SKM-1 (cell line): ENCODE measurements around the gene FBXL13.
"Not testable (repeated sequence)": the region's sequence is repeated elsewhere in the genome, so short reads cannot be mapped to it uniquely, and the experiment has no call there.

Experiments
- DNase-seq: peaks from one replicate; lab custom pipeline; 2025; ENCODE audit not compliant: unreplicated experiment; lab: John Stamatoyannopoulos, UW

Gene FBXL13

DNA sequence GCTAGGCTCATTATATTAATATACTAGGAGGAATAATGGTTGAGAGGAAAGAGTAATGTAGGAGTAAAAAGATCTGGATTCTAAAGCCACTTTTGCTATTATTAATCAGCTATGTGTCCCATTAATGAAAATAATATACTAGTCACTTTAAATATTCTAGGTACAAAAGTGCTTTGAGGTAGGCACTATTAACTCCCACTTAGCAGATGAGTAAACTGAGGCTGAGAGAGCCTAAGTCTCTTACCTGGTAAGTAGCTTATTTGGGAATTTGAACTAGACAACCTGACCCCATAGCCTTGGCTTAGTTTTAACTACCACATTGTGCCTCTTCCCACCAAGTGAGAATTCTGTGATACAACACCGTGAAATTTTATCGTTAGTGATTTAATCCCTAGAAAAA is 6.3 kb upstream of the FBXL13 start:
- no peak for DNase-seq

DNA sequence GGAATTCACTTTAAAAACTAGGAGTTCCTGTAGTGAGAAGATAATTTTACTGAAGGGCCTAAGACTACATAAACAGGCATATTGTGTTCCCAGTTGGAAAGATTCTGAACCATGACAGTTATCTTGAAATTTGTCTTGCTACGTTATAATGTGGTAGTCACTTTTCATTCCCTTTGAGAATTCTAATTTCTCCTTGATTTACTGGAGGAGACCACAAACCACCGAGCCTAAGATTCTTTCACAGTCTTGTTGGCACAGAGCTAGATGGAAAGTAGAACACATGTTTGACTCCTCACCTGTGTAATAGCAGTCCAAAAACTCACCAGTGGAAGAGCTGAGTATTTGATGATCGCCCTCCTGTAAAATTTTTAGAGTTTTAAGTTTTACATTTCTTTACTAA is 5.2 kb upstream of the FBXL13 start:
- DNase-seq = no peak

DNA sequence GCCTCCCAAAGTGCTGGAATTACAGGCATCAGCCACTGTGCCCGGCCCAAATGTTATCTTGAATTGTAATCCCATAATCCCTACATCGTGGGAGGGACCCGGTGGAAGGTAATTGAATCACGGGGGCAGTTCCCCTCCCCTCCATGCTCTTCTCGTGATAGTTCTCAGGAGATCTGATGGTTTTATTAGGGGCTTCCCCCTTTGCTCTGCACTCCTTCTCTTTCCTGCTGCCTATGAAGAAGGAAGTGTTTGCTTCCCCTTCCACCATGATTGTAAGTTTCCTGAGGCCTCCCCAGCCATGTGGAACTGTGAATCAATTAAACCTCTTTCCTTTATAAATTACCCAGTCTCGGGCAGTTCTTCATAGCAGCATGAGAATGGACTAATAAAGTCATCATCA is 3.6 kb upstream of the FBXL13 start:
- not testable (repeated sequence) for DNase-seq

DNA sequence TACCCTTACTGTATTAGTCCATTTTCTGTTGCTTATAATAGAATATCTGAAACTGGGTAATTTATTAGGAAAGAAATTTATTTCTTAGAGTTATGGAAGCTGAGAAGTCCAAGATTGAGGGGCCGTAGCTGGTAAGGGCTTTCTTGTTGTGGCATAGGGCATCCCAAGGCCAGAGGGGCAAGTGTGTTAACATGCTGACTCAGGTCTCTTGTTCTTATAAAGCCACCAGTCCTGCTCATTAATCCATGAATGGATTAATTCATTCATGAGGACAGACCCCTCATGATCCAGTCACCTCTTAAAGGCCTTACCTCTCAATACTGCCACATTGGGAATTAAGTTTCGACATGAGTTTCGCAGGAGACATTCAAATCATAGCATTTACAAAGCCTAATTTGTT is 2.7 kb upstream of the FBXL13 start:
- DNase-seq = no peak

DNA sequence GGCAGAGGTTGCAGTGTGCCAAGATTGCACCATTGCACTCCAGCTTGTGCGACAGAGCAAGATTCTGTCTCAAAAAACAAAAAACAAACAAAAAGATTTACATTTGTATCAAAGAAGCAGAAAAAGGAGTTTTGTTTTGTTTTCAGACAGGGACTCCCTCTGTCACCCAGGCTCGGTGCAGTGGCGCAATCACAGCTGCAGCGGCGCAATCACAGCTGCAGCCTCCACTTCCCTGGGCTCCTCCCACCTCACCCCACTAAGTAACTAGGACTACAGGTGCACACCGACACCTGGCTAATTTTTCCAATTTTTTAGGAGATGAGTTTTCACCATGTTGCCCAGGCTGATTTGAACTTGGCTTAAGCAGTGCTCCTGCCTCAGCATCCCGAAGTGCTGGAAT is 2.2 kb upstream of the FBXL13 start:
- no peak for DNase-seq

DNA sequence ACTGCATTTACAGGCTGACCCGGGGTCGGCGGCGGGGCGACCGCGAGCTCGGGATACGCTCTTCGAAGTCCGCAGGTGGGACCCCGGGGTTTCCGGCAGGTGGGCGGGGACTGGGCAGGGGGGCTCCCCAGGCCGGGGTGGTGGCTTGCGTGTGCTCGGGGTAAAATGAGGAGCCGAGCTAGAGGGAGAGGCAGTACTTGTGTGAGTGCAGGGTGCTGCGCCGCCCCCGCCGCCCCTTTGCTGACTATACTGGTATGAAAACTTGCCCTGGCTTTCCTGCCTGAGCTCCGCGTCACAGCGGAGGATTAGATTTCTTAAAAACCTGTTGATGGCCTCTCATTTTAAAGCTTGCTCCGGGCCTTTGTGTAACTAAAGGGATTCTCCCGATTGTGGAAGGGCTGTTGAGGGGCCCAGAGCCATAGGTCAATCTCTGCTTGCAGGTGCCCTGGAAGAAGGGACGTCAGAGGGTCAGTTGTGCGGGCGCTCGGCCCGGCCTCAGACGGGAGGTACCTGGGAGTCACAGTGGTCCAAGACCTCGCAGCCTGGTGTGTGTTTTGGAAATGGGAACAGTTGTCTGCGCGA is 832 bp upstream of the FBXL13 start:
- DNase-seq = no peak

DNA sequence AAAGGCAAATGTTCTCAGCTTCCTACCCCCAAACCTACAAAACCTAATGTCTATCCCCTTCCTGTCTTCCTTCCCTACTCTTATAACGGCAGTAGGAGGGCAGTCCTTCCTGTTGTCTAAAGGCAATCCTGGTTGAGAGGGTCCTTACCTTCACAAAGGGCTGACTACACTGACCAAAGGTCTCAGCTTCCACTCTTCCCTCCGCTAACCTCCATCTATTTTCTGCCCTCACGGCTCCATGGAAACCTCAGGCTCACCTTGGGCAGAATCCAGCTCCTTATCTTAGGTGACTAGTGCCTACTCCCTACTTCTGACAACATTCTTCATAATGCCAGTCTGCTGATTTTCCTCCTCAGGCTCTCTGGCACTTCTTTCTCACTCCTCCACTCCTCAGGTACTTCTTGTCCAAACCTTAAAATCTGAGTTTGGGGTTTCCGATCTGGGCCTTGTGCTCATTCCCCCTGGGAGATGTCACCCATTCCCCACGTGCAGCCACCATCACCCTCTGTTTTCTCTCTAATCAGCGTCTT is 542 bp downstream of the FBXL13 start:
- DNase-seq = no peak

DNA sequence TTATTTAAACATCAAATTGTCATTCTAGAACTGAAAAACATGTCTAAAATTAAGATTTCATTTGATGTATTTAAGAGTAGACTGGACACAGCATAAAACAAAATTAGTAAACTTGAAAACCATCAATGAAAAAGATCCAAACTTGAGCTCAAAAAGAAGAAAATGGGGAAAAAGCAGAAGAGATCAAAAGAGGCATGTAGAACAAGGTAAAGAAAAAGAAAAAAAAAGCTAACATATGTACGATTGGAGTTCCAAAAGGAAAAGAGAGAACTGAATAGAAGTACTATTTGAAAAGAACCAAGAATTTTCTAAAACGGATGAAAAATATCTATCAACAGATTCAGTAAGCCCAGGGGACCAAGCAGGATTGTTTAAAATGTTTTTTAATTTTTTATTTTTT is 3.6 kb downstream of the FBXL13 start:
- no peak for DNase-seq

DNA sequence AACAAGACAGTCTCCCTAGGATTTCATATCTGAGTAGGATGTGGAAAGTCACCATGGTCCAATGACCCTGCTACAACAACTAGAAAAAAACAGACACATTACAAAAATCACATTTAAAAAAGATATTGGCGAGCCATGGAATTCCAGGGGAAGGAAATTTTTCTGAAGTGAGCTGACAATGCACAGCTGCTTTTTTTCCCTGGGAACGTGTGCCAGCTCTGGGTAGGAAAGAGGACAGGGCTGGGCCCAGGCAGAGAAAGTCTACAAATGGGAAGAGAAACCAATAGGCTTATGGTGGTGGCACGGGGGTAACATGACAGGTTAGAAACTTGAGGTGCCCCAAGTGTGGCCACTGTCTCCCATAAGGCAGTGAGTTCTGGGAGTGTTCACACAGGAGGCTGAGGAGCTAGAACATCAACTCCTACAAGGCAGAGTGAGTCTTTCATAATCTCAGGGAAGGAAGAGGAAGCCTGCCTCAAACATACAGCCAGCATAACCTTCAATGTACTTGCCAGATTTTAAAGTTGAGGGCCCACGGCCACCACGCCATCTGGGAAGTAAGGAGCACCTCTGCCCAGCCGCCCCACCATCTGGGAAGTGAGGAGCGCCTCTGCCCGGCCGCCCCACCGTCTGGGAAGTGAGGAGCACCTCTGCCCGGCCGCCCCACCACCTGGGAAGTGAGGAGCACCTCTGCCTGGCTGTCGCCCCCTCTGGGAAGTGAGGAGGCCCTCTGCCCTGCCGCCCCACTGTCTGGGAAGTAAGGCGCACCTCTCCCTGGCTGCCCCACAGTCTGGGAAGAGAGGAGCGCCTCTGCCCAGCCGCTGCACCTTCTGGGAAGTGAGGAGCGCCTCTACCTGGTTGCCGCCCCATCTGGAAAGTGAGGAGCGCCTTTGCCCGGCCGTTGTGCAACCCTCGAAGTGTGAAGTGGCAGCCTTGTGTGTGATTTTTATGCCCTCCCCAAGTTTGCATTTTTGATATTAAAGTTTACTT is 5.9 kb downstream of the FBXL13 start:
- no peak for DNase-seq

DNA sequence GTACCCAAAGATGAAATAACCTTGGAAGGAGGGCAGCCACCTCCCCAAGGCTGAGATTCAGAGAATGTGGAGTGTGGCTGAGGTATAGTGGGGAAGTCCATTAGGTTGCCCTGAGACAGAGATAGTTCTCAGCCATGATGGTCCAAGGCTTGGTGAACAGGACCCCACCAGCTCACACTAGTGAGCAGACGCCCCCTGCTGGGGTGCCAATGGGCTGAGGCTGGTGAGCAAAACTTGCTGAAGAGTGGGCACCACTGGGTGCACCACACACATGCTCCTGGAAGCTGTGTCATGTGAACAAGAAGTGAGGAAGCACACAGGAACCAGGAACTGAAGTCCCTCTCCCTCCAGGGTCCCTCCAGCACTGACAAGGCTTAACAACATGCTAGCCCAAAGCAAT is 8.9 kb downstream of the FBXL13 start:
- no peak for DNase-seq

DNA sequence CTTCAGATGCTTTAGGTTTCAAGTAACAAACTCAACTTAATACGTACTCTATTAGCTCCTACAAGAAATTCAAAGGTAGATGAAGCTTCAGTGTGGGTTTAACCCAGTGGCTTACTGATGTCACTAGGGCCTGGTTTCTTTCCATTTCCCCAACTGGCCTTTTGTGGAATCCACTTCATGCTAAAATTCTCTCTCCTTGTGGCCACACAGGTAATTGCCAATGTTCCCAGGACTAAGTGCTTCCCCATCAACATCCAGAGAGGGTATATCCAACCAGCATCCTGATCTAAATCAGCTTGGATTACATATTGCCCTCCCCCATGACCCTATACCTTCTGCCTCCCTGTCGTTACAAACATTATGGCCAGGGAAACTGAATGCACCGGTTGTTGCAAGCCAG is 10.7 kb downstream of the FBXL13 start:
- DNase-seq = no peak

DNA sequence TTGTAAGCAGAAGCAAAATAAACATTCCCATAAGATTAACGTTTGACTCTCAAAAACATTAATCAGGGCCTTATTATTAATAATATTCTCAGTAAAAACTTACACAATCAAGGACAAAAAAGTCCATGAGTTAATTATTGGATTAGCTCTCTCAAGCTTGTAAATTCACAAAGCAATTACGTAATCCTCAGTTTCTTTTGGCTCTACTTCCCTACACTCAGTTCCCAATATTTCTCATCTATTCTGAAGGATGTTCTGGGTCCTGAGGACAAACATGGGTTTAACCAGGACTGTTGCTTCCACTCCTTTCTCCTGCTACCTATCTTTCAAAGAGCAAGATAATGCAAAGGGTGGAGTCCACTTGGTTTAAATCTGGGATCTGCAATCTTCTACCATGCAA is 15.1 kb downstream of the FBXL13 start:
- peak; percentile 22 for DNase-seq

DNA sequence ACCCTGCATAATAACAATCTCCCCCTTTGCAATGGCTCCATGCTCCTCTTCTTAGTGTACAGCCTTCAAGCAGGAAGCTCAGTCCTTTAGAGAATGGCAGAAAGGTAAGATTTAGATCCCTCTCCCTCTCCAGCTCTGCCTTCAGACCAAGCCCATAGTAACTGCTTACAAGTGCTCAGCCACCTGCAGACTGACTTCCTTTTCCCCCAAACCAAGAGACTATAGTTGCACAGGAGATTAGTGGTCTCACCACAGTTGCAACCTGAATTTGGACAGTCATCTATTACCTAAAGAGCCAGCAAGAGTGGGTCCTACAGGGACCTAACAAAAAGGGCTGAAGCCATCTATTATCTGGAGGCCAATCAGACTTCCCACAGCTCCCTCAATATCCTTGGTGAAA is 16.5 kb downstream of the FBXL13 start:
- no peak for DNase-seq

DNA sequence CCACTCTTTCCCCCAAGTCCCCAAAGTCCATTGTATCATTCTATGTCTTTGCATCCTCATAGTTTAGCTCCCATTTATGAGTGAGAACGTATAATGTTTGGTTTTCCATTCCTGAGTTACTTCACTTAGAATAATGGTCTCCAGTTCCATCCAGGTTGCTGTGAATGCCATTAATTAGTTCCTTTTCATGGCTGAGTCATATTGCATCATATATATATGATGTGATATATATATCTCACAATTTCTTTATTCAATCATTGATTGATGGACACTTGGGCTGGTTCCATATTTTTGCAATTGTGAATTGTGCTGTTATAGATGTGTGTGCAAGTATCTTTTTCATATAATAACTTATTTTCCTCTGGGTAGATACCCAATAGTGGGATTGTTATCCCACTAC is 18.6 kb downstream of the FBXL13 start:
- DNase-seq = not testable (repeated sequence)

DNA sequence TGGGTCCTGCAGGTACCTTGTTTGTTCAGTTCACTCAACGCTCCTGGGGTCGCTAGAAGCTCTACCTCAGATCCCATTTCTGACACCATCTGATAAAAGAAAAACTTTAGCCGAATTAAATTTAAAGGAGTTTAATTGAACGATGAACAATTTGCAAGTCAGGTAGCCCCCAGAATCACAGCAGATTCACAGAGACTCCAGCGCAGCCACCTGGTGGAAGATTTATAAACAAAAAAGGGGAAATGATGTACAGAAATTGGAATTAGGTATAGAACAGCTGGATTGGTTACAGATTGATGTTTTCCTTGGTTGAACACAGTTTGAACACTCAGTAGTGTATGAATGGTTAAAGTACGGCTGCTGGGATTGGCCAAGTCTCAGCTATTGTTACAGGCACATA is 23.1 kb downstream of the FBXL13 start:
- DNase-seq = no peak

DNA sequence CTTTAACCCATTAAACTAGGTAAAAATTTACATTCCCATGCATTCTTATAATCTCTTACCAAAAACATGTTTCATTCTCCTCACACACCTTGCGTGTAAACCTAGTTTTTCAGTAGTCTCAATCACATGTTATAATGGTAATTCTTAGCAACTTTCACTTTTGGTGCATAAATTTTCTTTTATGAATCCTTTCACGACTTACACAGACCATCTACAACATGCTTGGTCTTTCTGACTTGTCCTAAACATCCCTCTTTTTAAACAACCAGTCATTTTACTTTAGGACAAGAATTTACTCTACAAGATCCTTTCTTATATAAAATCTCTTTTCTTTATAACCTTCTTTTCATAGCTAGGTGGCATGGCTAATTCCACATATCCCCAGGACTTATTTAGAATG is 25.8 kb downstream of the FBXL13 start:
- DNase-seq = no peak

DNA sequence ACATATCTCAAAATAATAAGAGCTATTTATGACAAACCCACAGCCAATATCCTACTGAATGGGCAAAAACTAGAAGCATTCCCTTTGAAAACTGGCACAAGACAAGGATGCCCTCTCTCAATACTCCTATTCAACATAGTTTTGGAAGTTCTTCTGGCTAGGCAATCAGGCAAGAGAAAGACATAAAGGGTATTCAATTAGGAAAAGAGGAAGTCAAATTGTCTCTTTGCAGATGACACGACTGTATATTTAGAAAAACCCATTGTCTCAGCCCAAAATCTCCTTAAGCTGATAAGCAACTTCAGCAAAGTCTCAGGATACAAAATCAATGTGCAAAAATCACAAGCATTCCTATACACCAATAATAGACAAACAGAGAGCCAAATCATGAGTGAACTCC is 32.8 kb downstream of the FBXL13 start:
- not testable (repeated sequence) for DNase-seq

DNA sequence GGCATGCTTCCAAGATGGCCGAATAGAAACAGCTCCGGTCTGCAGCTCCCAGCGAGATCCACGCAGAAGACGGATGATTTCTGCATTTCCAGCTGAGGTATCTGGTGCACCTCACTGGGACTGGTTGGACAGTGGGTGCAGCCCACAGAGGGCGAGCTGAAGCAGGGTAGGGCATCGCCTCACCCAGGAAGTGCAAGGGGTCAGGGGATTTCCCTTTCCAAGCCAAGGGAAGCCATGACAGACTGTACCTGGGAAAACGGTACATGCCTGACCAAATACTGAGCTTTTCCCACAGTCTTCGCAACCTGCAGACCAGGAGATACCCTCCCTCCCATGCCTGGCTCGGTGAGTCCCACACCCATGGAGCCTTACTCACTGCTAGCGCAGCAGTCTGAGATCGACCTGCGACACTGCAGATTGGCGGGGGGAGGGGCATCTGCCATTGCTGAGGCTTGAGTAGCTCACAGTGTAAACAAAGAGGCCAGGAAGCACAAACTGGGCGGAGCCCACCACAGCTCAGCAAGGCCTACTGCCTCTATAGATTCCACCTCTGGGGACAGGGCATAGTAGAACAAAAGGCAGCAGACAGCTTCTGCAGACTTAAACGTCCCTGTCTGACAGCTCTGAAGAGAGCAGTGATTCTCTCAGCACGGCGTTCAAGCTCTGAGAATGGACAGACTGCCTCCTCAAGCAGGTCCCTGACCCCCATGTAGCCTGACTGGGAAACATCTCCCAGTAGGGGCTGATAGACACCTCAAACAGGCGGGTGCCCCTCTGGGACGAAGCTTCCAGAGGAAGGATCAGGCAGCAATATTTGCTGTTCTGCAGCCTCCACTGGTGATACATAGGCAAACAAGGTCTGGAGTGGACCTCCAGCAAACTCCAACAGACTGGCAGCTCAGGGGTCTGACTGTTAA is 36.5 kb downstream of the FBXL13 start:
- DNase-seq = not testable (repeated sequence)

DNA sequence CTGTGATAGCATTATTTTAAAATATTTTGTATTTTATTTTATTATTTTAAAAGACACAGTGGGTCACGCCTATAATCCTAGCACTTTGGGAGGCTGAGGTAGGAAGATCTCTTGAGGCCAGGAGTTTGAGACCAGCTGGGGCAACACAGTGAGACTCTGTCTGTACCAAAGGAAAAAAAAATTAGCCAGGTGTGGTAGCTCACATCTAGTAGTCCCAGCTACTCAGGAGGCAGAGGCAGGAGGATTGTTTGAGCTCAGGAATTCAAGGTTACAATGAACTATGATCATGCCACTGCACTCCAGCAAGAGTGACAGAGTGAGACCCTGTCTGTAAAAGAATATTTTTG is 37.1 kb downstream of the FBXL13 start:
- no peak for DNase-seq

DNA sequence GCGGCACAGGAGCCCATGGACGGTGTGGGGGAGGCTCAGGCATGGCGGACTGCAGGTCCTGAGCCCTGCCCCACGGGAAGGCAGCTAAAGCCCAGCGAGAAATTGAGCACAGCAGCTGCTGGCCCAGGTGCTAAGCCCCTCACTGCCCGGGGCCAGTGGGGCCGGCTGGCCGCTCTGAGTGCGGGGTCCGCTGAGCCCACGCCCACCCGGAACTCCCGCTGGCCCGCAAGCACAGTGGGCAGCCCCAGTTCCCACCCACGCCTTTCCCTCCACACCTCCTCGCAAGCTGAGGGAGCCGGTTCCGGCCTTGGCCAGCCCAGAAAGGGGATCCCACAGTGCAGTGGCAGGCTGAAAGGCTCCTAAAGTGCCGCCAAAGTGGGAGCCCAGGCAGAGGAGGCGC is 40.3 kb downstream of the FBXL13 start:
- DNase-seq = not testable (repeated sequence)

DNA sequence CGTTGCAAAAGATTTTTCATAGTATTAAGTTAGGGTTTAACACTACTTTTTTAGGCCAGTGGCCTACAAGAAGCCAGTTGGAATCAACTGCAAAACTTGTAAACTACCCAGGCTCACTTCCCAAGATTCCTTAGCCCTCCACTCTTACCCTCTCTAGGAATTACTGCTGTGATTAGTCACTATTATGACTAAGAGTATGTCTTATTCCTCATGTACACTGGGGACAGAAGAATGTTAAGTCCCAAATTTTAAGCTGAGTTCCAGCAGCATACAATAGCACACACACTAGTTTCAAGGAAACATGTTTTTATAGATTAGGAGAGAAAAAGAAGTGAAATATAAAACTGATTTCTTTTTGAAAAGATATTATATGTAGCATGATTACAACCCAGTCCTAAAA is 42.8 kb downstream of the FBXL13 start:
- DNase-seq = no peak
